Esophagus mucosa (tissue), 1 donor: ENCODE results near the gene C2orf81. TPM values are rescaled to one million over a fixed set of nuclear protein-coding genes. Genes with fewer than 3 reads are reported as not detected.
"Not testable (repeated sequence)": the region's sequence is repeated elsewhere in the genome, so short reads cannot be mapped to it uniquely, and the experiment has no call there.

Source experiments
- ATAC-seq: fragments of 200-7000 bp; cut with Tn5 transposase; one replicate; pipeline ENCODE4 v1.9.1; 2020
- total RNA-seq: library from RNA; stranded (reverse); gene quantifications from one replicate; pipeline ENCODE4 v1.2.4, GENCODE V29; 2023
- donor health status: DM: yes; HTN: yes; CAD: no.

C2orf81 gene
- total RNA-seq = 0.56 TPM

DNA sequence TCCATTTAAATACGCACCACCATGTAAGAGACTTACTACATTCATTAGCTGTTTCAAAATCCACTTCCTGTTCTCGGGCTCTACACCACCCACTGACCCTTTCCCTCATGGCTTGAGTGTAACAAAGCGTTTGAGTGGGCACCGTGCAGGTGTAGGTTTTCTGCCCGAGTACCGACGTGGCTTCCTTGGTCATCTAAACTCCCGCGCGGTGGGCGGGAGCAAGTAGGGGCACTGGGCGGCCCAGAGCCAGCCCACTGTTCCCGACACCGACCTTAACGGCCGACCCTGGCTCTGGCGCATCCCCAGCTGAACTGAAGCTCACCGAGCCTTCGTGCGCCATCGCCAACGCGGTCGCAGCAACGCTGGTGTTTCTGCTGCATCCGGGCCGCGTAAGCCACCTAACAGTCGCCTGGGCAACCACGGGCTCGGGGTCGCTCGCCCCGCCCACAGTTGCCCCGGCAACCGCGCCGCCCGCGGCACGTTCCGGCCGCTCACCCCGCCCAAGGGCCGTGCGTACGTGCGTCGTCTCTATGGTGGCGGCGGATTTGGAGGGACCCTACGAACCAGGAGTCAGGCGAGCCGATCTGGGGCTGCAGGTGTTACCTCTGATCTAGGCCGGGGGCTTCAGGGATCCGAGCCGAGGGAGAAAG is at the start of gene C2orf81, which contains the start of gene WDR54:
TSS of gene C2orf81 (minus strand) at position 399 of the 650 bp plus-strand sequence. CDS start at position 340, 59 bp downstream.
TSS of gene WDR54 (plus strand) at position 510 of the 650 bp plus-strand sequence. CDS start 424 bp downstream, outside the sequence.
- ATAC-seq = peak; percentile 80

- not testable (repeated sequence) for ATAC-seq
Measured at GRCh38 chr2:74470742-74471141, 49.3 kb upstream of the C2orf81 start.

GRCh38 chr2:74464406-74464805 is 43.0 kb upstream of the C2orf81 start:
- peak; percentile 32 for ATAC-seq

DNA sequence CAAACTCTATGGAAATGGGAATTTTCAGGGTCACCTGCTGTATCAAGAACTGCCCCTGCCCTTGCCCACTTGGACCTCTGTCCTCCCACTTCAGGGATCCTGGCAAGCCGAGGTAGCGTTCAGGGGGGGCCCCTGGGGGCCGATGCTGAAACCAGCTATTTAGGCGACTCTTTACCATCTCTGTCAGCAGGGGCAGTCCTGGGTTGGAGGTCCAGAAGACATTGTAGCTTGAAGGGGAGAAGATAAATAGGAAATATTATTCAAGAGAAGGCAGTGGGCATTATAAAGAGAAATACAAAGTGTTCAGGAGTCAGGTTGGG is 41.3 kb upstream of the C2orf81 start:
- no peak for ATAC-seq

DNA sequence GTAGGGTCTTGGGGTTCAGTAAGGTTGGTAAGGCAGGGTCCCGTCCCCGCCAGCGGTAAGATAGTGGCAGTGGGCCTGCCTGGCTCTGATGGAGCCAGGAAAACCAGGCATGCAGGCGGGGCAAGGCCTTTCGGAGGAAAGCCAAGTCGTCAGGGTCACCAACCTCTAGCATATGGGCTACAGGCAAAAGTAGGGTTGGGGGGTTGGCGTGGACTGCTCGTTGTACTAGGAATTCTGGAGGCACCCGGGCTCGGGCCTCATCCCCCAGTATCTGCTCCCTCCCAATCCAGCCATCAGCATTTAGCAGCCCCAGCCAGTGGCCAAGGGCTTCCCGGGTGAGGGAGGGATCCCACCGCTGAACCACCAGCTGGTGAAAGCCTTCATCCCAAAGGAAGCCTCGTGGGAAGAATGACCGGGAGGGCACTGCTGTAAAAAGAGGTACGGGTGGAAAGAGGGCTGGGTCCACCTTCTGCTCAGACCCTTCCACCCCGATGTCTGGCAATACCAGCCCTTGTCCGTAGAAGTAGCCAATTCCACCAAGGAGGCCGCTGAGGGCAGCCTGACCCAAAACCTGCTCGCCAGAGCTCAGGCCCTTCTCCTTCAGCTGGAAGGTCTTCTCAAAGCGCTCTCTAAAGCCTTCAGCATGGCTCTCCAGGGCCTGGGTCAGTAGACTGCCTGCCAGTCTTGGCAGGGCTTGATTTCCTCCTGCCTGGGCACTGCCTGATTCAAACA is 40.8 kb upstream of the C2orf81 start:
- no peak for ATAC-seq

- ATAC-seq = no peak
Measured at GRCh38 chr2:74461187-74462053, 40.0 kb upstream of the C2orf81 start.

GRCh38 chr2:74460187-74460586 is 38.8 kb upstream of the C2orf81 start:
- ATAC-seq = not testable (repeated sequence)

GRCh38 chr2:74459503-74460118 is 38.2 kb upstream of the C2orf81 start:
- ATAC-seq = not testable (repeated sequence)

- ATAC-seq = no peak
Measured at GRCh38 chr2:74458938-74459363, 37.5 kb upstream of the C2orf81 start.

- ATAC-seq = peak; percentile 93
Measured at GRCh38 chr2:74458132-74458937, 36.9 kb upstream of the C2orf81 start, which contains the start of gene WBP1. TSS of gene WBP1 (plus strand) at chr2:74458438. CDS start at chr2:74458603, 165 bp downstream.

GRCh38 chr2:74457549-74458131 is 36.2 kb upstream of the C2orf81 start:
- ATAC-seq = peak; percentile 42

DNA sequence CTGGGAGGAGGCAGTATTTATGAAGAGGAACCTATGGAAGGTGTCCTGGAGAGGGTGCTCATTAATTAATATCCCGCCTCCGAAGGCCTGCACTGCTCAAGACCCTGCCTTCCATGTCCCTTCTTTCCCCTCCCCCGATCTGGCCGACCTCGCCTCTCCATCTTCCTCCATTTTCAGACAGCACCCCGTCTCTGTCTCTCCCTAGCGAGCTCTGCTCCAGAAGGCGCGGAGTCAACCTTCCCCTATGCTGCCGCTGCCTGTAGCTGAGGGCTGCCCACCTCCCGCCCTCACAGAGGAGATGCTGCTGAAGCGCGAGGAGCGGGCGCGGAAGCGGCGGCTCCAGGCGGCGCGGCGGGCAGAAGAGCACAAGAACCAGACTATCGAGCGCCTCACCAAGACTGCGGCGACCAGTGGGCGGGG is 35.7 kb upstream of the C2orf81 start:
- no peak for ATAC-seq

GRCh38 chr2:74454654-74455511 is 33.5 kb upstream of the C2orf81 start, which contains the start of gene INO80B:
TSS of gene INO80B (plus strand) at chr2:74455087. CDS start at chr2:74455117, 30 bp downstream.
- ATAC-seq = peak; percentile 75

GRCh38 chr2:74450570-74451190 is 29.3 kb upstream of the C2orf81 start:
- ATAC-seq = no peak

- no peak for ATAC-seq
Measured at GRCh38 chr2:74448771-74449170, 27.4 kb upstream of the C2orf81 start.

GRCh38 chr2:74447230-74447999 is 26.0 kb upstream of the C2orf81 start:
- no peak for ATAC-seq

DNA sequence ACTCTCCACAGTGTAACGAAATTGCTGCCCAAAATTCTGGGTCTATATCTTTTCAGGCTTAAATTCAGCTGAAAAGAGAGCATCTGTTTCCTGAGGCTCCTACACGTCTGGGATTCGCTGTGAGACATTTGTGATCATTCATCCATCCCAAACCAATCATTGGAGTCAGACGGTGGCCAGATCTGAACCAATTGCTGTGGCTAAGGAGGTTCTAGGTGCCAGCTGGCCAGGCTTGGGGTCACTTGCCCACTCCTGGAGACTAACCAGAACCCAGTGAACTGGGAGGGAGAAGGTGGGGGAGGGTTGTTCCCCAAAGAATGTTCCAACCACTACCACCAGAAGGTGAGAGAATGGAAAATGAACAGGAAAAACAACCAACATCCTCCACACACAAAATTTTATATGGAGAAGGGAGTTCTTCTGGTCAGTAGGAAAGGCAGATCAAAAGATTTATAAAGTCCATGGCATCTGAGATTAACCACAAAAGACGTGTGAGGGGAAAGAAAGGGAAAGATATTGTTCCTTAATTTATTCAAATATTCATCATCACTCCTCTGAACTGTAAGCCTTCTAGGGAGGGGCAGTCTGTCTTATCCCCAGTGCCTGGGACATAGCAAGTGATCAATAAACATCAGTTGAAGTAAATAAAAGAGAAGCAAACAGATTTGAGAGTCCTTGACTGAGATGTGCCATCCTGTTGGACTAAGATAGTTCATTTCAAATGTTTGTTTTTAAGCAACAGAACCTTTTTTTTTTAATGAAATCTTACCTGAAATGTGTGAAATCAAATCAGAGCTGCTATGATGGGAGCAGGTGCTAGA is 23.3 kb upstream of the C2orf81 start:
- no peak for ATAC-seq
